Mammary epithelial cell (primary cell): ENCODE data around the gene RAPGEF2.

ENCODE experiments used
- CTCF ChIP-seq, 2 donors: IDR thresholded peaks in 1 of 2; conservative IDR thresholded peaks in 1 of 2; 2 replicates each; pipeline ENCODE4 v1.5.1; 2011 to 2012; ENCODE audit warnings: inconsistent platforms in 2 of 2, low read length in 2 of 2, mild to moderate bottlenecking in 2 of 2, control low read depth in 1 of 2, low read depth in 1 of 2; ENCODE audit not compliant: insufficient read depth in 1 of 2; ENCODE audit errors: extremely low read depth in 1 of 2
- EZH2 ChIP-seq: IDR thresholded peaks from 2 replicates; pipeline ENCODE4 v1.6.1; 2012; ENCODE audit warnings: low read length, inconsistent platforms, borderline replicate concordance

GRCh38 chr4:159344877-159345276 is 242.0 kb downstream of the RAPGEF2 start:
- TF ChIP-seq CTCF (conservative IDR thresholded peaks at IDR 0.05 in 1 of 2, IDR thresholded peaks at IDR 0.05 in 1 of 2; ENCODE audit: extremely low read depth in 1 of 2, insufficient read depth in 1 of 2, low read depth in 1 of 2, low read length in 2 of 2): no peak
- TF ChIP-seq EZH2: no peak
